Parathyroid adenoma (tissue), 2 donors: ENCODE measurements around the gene CHCT1.

Experiments
- H2AFZ ChIP-seq: fragments of 300-600 bp; sonication (generic); one replicate; pipeline ENCODE4 v1.7.0; 2017; ENCODE audit warnings: antibody characterized with exemption, mild to moderate bottlenecking
- H3K27ac ChIP-seq: fragments of 300-600 bp; sonication (generic); one replicate; pipeline ENCODE4 v1.7.0; 2017
- H3K27me3 ChIP-seq: fragments of 300-600 bp; sonication (generic); one replicate; pipeline ENCODE4 v1.7.0; 2017; ENCODE audit warnings: low read length; ENCODE audit not compliant: control insufficient read depth, insufficient read depth
- H3K36me3 ChIP-seq: fragments of 300-600 bp; sonication (generic); one replicate; pipeline ENCODE4 v1.7.0; 2017; ENCODE audit warnings: low read length; ENCODE audit not compliant: control insufficient read depth, insufficient read depth
- H3K4me1 ChIP-seq: fragments of 300-600 bp; sonication (generic); one replicate; pipeline ENCODE4 v1.7.0; 2017; ENCODE audit warnings: control low read depth
- H3K4me2 ChIP-seq: fragments of 300-600 bp; sonication (generic); one replicate; pipeline ENCODE4 v1.7.0; 2017; ENCODE audit warnings: low read length
- H3K4me3 ChIP-seq: fragments of 300-600 bp; sonication (generic); one replicate; pipeline ENCODE4 v1.7.0; 2017; ENCODE audit warnings: low read depth, low read length
- H3K79me2 ChIP-seq: fragments of 300-600 bp; sonication (generic); one replicate; pipeline ENCODE4 v1.7.0; 2017; ENCODE audit warnings: control low read depth
- H3K9ac ChIP-seq: fragments of 300-600 bp; sonication (generic); one replicate; pipeline ENCODE4 v1.7.0; 2017; ENCODE audit warnings: mild to moderate bottlenecking
- H3K9me3 ChIP-seq: fragments of 300-600 bp; sonication (generic); one replicate; pipeline ENCODE4 v1.7.0; 2017; ENCODE audit warnings: low read length; ENCODE audit not compliant: control insufficient read depth
- TF ChIP-seq, protein P1 (sequence below): fragments of 300-600 bp; sonication (generic); IDR thresholded peaks from one replicate; pipeline ENCODE4 v1.7.0; 2017; ENCODE audit warnings: antibody characterized with exemption, mild to moderate bottlenecking
- donor health status: primary hyperparathyroidism.

The CHCT1 gene

DNA sequence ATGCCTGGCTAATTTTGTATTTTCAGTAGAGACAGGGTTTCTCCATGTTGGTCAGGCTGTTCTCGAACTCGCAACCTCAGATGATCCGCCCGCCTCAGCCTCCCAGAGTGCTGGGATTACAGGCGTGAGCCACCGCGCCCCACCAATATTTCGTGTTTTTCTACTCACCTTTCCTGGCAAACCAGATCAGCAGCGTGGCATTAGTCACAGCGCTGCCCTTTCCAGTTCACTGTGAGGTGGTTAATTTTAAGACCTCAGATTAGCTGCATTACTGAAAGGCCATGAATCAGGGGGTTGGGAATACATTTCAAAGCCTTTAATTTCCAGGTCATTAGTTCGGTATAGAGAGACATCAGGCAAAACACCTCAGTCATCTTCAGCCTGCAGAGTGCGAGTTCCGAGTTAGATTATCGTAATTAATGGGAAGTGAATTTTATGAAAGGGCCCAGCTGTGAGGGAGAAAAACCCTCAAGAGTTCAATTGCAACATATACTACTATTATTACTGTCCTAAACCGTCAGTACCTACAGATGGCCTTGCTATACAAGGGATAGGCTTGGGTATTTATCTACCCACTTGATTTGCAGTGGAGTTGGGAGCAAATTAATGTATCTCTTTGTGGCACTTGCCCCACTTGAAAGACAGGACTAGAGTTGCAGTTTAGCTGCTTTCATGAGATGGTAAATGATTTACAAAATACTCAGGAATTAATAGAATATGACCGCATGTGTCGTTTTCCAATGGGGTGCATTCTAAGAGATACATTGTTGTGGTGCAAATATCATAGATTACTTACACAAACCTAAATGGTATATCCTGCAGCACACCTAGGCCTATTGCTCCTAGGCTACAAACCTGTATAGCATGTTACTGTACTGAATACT is 28.2 kb upstream of the CHCT1 start:
- H3K4me1 ChIP-seq, result peaks cover 7% of the 10 kb centered on the region
- peaks cover 3% of the 10 kb centered on the region for H3K79me2 ChIP-seq
- no peak overlapping the region for H2AFZ ChIP-seq
- H3K9ac ChIP-seq, result no peak overlapping the region
- H3K36me3 ChIP-seq, result no peaks in the 10 kb centered on the region
- H3K9me3 ChIP-seq, result no peaks in the 10 kb centered on the region
- no peak overlapping the region for H3K4me3 ChIP-seq
- H3K27me3 ChIP-seq, result no peaks in the 10 kb centered on the region
- TF ChIP-seq, protein P1, sequence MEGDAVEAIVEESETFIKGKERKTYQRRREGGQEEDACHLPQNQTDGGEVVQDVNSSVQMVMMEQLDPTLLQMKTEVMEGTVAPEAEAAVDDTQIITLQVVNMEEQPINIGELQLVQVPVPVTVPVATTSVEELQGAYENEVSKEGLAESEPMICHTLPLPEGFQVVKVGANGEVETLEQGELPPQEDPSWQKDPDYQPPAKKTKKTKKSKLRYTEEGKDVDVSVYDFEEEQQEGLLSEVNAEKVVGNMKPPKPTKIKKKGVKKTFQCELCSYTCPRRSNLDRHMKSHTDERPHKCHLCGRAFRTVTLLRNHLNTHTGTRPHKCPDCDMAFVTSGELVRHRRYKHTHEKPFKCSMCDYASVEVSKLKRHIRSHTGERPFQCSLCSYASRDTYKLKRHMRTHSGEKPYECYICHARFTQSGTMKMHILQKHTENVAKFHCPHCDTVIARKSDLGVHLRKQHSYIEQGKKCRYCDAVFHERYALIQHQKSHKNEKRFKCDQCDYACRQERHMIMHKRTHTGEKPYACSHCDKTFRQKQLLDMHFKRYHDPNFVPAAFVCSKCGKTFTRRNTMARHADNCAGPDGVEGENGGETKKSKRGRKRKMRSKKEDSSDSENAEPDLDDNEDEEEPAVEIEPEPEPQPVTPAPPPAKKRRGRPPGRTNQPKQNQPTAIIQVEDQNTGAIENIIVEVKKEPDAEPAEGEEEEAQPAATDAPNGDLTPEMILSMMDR, result no peak
- no peak overlapping the region for H3K4me2 ChIP-seq
- no peak overlapping the region for H3K27ac ChIP-seq

DNA sequence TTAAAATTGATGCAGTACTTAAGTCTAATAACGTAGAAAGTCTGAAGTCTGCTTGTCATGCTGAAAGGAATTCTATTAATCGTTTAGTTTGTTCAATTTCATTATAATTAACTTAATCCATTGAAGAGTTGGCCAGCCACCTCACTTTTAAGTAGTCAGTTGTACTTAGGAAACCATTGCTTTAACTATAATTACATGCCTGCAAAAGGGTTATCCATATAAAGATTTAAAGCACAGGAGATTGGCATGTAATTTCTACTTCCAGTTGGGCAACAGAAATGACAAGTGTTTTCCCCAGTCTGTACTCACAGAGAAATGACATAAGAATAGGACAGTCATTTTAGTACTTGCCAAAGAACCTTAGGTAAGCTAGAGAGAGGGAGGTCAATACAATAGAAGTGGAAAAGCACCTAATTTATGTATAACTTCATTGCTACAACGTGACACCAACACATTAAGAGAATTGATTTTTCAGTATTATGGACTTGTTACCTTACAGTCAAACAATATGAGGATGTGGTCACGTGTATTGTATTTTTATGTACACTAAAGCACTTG is 26.7 kb upstream of the CHCT1 start:
- peaks cover 6% of the 10 kb centered on the region for H3K4me1 ChIP-seq
- TF ChIP-seq, protein P1, result no peak

DNA sequence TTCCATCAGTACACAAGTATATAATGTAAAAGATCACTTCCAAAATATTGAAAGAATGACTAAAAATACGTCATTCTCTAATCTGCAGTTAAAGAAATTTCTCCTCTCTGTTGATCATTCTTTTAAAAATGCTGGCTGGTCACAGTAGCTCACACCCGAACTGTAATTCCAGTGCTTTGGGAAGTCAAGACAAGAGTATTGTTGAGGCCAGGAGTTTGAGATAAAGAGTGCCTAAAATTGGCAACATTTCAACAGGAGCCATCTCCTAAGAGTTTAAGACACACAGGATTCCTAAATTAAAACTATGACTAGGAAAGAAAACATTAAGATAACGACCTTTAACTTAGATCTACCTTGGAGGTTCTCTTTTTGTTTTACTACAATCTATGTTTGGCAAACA is 25.9 kb upstream of the CHCT1 start:
- Histone ChIP-seq H3K79me2 (no peaks in the 10 kb centered on the region), H3K4me3 (no peak overlapping the region), H3K9ac (no peak overlapping the region), H3K9me3 (no peaks in the 10 kb centered on the region), H2AFZ (no peak overlapping the region), H3K36me3 (no peaks in the 10 kb centered on the region), H3K27ac (no peak overlapping the region), H3K4me2 (no peak overlapping the region), H3K4me1 (peaks cover 4% of the 10 kb centered on the region), H3K27me3 (no peaks in the 10 kb centered on the region)
- TF ChIP-seq, protein P1, result no peak

More for the DNA sequence above, 26.7 kb upstream of the CHCT1 start:
- Histone ChIP-seq H2AFZ (no peak overlapping the region), H3K27ac (no peak overlapping the region), H3K27me3 (no peaks in the 10 kb centered on the region), H3K9me3 (no peaks in the 10 kb centered on the region), H3K36me3 (no peaks in the 10 kb centered on the region), H3K9ac (no peak overlapping the region), H3K4me3 (no peak overlapping the region), H3K79me2 (peaks cover 2% of the 10 kb centered on the region), H3K4me2 (no peak overlapping the region)

DNA sequence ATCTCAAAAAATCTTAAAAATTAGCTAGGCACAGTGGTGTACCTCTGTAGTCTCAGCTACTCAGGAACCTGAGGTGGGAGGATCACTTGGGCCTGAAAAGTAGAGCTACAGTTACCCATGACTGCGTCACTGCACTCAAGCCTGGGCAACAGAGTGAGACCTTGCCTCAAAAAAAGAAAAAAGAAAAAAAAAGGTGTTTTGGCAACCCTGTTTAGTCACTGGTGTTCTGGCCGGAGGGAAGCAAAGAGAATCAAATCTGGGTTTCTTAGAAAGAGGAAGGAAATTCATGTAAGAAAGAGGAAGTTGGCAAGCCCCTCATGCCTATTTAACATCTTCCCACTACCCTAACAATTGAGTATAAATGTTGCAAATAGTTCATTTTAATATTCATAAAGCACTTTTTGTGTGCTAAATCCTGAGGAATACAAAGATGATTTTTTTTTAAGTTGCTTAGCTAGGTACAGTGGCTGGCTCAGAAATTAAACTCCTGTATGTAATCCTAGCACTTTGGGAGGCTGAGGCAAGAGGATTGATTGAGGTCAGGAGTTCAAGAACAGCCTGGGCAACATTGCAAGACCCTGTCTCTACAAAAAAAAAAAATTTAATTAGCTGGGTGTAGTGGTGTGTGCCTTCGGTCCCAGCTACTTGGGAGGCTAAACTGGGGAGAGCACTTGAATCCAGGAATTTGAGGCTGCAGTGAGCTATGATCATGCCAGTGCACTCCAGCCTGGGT is 23.9 kb upstream of the CHCT1 start:
- Histone ChIP-seq H3K4me1 (no peaks in the 10 kb centered on the region), H3K79me2 (no peaks in the 10 kb centered on the region), H3K36me3 (no peaks in the 10 kb centered on the region), H3K9ac (no peak overlapping the region), H3K9me3 (no peaks in the 10 kb centered on the region), H3K4me3 (no peak overlapping the region), H3K27ac (no peak overlapping the region), H2AFZ (no peak overlapping the region), H3K27me3 (no peaks in the 10 kb centered on the region), H3K4me2 (no peak overlapping the region)
- TF ChIP-seq, protein P1, result no peak
